Loucy (cell line): Measurements from ENCODE around the gene ACVR1B.

Source experiments
- CTCF ChIP-seq: fragments of 200-600 bp; sonication (generic); conservative IDR thresholded peaks from 2 replicates; pipeline ENCODE4 v1.5.1; 2014; ENCODE audit warnings: mild to moderate bottlenecking, antibody characterized with exemption, low read length
- EZH2phosphoT487 ChIP-seq: fragments of 200-600 bp; IDR thresholded peaks from 2 replicates; pipeline ENCODE4 v1.6.1; 2018; ENCODE audit warnings: antibody characterized with exemption, mild to moderate bottlenecking, moderate library complexity, borderline replicate concordance

- TF ChIP-seq CTCF = no peak
- no peak for TF ChIP-seq EZH2phosphoT487
Measured at GRCh38 chr12:51954561-51955361, 3.3 kb downstream of the ACVR1B start.
